ENCODE measurements around the gene PRKN.

DNA sequence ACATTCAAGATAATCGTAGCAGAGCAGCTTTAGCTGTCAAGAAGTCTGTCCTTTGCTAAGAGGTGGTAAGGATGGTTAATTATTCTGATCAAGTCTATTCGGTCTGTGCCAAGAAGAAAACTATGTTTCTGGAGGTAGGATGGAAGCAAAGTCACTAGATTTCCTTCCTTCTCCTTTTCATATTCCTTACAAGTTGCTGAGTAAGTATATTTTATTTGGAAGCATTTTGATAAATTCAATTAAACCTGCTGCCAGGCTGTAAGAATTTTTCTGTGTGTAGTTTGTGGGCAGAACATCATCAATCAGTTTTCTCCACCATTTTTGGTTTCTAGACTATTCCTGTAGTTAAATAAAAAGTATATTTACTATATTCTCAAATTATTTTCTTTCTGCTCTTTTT lies 311.3 kb downstream of the PRKN start:
- TF ChIP-seq TARDBP (IDR thresholded peaks at IDR 0.05), result no peak
- no peak for TF ChIP-seq HDGF (IDR thresholded peaks at IDR 0.05; ENCODE audit: borderline replicate concordance)
- TF ChIP-seq, protein P1, sequence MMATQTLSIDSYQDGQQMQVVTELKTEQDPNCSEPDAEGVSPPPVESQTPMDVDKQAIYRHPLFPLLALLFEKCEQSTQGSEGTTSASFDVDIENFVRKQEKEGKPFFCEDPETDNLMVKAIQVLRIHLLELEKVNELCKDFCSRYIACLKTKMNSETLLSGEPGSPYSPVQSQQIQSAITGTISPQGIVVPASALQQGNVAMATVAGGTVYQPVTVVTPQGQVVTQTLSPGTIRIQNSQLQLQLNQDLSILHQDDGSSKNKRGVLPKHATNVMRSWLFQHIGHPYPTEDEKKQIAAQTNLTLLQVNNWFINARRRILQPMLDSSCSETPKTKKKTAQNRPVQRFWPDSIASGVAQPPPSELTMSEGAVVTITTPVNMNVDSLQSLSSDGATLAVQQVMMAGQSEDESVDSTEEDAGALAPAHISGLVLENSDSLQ (IDR thresholded peaks at IDR 0.05), result no peak
- TF ChIP-seq ELF4 (IDR thresholded peaks at IDR 0.05), result no peak

All from HEK293T (cell line).